IMR-90 (cell line): ENCODE measurements around the gene CIB2. TPM values are rescaled to one million over a fixed set of nuclear protein-coding genes. Genes with fewer than 3 reads are reported as not detected.

Experiments used
- ATAC-seq: fragments of 200-7000 bp; cut with Tn5 transposase; 2 replicates; pipeline ENCODE4 v1.9.1; 2020; ENCODE audit warnings: low read depth, mild to moderate bottlenecking, moderate library complexity
- BruUV-seq: library from RNA; stranded (reverse); fragments of 400-500 nt; replicated peaks from 2 replicates; lab custom pipeline; 2021; lab: Mats Ljungman, UMichigan
- CTCF ChIA-PET: fragments of 300-600 bp; formaldehyde crosslinking; extraction: SDS; loops from one replicate; lab custom pipeline; 2021; ENCODE audit warnings: antibody characterized with exemption; lab: Yijun Ruan, JAX
- POLR2A ChIA-PET: fragments of 300-600 bp; sonication (Branson Sonifier 250); formaldehyde crosslinking; loops from one replicate; lab custom pipeline; 2022; ENCODE audit warnings: antibody characterized with exemption; ENCODE audit not compliant: unreplicated experiment; lab: Charles Lee
- DNase-seq: peaks from one replicate; pipeline ENCODE4 v3.0.0; 2013
- H2AFZ ChIP-seq: replicated peaks from 2 replicates; pipeline ENCODE3; 2013; ENCODE audit warnings: low read length, mild to moderate bottlenecking; ENCODE audit not compliant: poor library complexity
- H2AK5ac ChIP-seq: 2 replicates; pipeline ENCODE4 v1.6.1; 2013; ENCODE audit warnings: low read depth, low read length, inconsistent platforms
- H2AK9ac ChIP-seq: replicated peaks from 2 replicates; pipeline ENCODE3; 2013; ENCODE audit warnings: mild to moderate bottlenecking, low read depth, low read length, moderate library complexity; ENCODE audit not compliant: poor library complexity
- H2BK120ac ChIP-seq: 2 replicates; pipeline ENCODE4 v1.6.1; 2013; ENCODE audit warnings: low read depth, low read length, inconsistent platforms
- H2BK15ac ChIP-seq: 3 replicates; pipeline ENCODE4 v1.6.1; 2013; ENCODE audit warnings: low read depth, low read length, inconsistent platforms
- H2BK20ac ChIP-seq: 2 replicates; pipeline ENCODE4 v1.6.1; 2013; ENCODE audit warnings: low read depth, mild to moderate bottlenecking, inconsistent platforms, low read length, moderate library complexity
- H2BK5ac ChIP-seq: 2 replicates; pipeline ENCODE4 v1.6.1; 2013; ENCODE audit warnings: mild to moderate bottlenecking, low read depth, low read length, inconsistent platforms; ENCODE audit not compliant: poor library complexity, severe bottlenecking
- H3K14ac ChIP-seq: replicated peaks from 2 replicates; pipeline ENCODE4 v1.6.1; 2013; ENCODE audit warnings: low read depth, low read length, inconsistent platforms
- H3K18ac ChIP-seq: 2 replicates; pipeline ENCODE4 v1.6.1; 2013; ENCODE audit warnings: low read depth, low read length, control low read depth
- H3K23ac ChIP-seq: 2 replicates; pipeline ENCODE4 v1.6.1; 2013; ENCODE audit warnings: low read depth, low read length, inconsistent platforms
- H3K27ac ChIP-seq: 2 replicates; pipeline ENCODE4 v1.5.1; 2013; ENCODE audit warnings: mild to moderate bottlenecking, control low read depth, low read length; ENCODE audit not compliant: insufficient read depth
- H3K27me3 ChIP-seq: 2 replicates; pipeline ENCODE4 v1.6.1; 2013; ENCODE audit warnings: low read length; ENCODE audit not compliant: control insufficient read depth, insufficient read depth
- H3K36me3 ChIP-seq: 2 replicates; pipeline ENCODE4 v1.6.1; 2013; ENCODE audit warnings: low read length, mixed read lengths; ENCODE audit not compliant: control insufficient read depth, insufficient read depth
- H3K4ac ChIP-seq: 2 replicates; pipeline ENCODE4 v1.6.1; 2013; ENCODE audit warnings: low read depth, low read length, inconsistent platforms
- H3K4me1 ChIP-seq: 2 replicates; pipeline ENCODE4 v1.6.1; 2013; ENCODE audit warnings: low read length, mixed read lengths; ENCODE audit not compliant: control insufficient read depth, insufficient read depth
- H3K4me2 ChIP-seq: 2 replicates; pipeline ENCODE4 v1.6.1; 2013; ENCODE audit warnings: low read depth, mild to moderate bottlenecking, control low read depth, low read length, moderate library complexity
- H3K4me3 ChIP-seq: 2 replicates; pipeline ENCODE4 v1.5.1; 2013; ENCODE audit warnings: low read depth, mild to moderate bottlenecking, control low read depth, low read length, moderate library complexity; ENCODE audit not compliant: insufficient read depth
- H3K56ac ChIP-seq: 2 replicates; pipeline ENCODE4 v1.6.1; 2013; ENCODE audit warnings: low read length, inconsistent platforms; ENCODE audit not compliant: insufficient read depth; ENCODE audit errors: extremely low read depth
- H3K79me1 ChIP-seq, 2 experiments: 2 replicates each; pipeline ENCODE4 v1.6.1; 2013; ENCODE audit warnings: low read length in 2 of 2, inconsistent platforms in 1 of 2, low read depth in 1 of 2
- H3K9ac ChIP-seq: 2 replicates; pipeline ENCODE4 v1.6.1; 2013; ENCODE audit warnings: low read depth, low read length, control low read depth
- H3K9me1 ChIP-seq: 2 replicates; pipeline ENCODE4 v1.6.1; 2013; ENCODE audit warnings: low read length, inconsistent platforms; ENCODE audit not compliant: insufficient read depth
- H3K9me3 ChIP-seq: 2 replicates; pipeline ENCODE4 v1.6.1; 2013; ENCODE audit warnings: low read length; ENCODE audit not compliant: control insufficient read depth, insufficient read depth
- H4K20me1 ChIP-seq: 2 replicates; pipeline ENCODE4 v1.6.1; 2013; ENCODE audit warnings: low read length, inconsistent platforms; ENCODE audit not compliant: insufficient read depth
- H4K5ac ChIP-seq: 2 replicates; pipeline ENCODE4 v1.6.1; 2013; ENCODE audit warnings: mild to moderate bottlenecking, low read depth, low read length, control low read depth
- H4K8ac ChIP-seq, 2 experiments: 2 replicates each; pipeline ENCODE4 v1.6.1; 2013; ENCODE audit warnings: low read depth in 2 of 2, low read length in 2 of 2, control low read depth in 1 of 2, inconsistent platforms in 1 of 2
- H4K91ac ChIP-seq: 2 replicates; pipeline ENCODE4 v1.6.1; 2013; ENCODE audit warnings: low read depth, low read length, inconsistent platforms; ENCODE audit not compliant: insufficient read depth
- MXI1 ChIP-seq: IDR thresholded peaks from 2 replicates; pipeline ENCODE4 v1.6.1; 2012; ENCODE audit warnings: low read depth, mild to moderate bottlenecking, low read length, moderate library complexity, borderline replicate concordance
- RAD21 ChIP-seq: IDR thresholded peaks from 2 replicates; pipeline ENCODE4 v1.6.1; 2012; ENCODE audit warnings: low read length, improper control_type of control experiment
- WGBS, 2 experiments: methylation state at CpG; one replicate each; pipeline versions ENCODE4 v1.1.5 to v1.1.7; 2013; ENCODE audit warnings: missing lambda C conversion rate in 2 of 2; ENCODE audit not compliant: insufficient read length in 1 of 2; ENCODE audit errors: extremely low coverage in 2 of 2; 5-methylcytosine and 5-hydroxymethylcytosine counted together
- dilution Hi-C: fragments of 300-500 bp; cut with HindIII; formaldehyde crosslinking; loops from one replicate; pipeline ENCODE4 v1.14.3; 2018; ENCODE audit warnings: low sequenced_read_pairs; ENCODE audit not compliant: unreplicated experiment
- in situ Hi-C: fragments of 300-500 bp; cut with MboI; formaldehyde crosslinking; loops from 3 replicates; pipeline ENCODE4 v1.14.3; 2019; ENCODE audit warnings: low sequenced_read_pairs, inconsistent platforms, mixed read lengths
- intact Hi-C: fragments of 100-400 bp; cut with micrococcal nuclease; formaldehyde crosslinking; loops from 2 replicates; pipeline ENCODE4 v1.10.0; 2022
- polyA plus RNA-seq, 3 experiments: library from polyadenylated mRNA; depleted of rRNA; stranded (reverse); fragments of >200 nt; gene quantifications; 2 replicates each; pipeline ENCODE4 v1.2.3, GENCODE V29; 2012; ENCODE audit warnings: low replicate concordance in 1 of 3
- total RNA-seq: library from RNA; depleted of rRNA; stranded (reverse); fragments of >200 nt; gene quantifications from 2 replicates; pipeline ENCODE4 v1.2.3, GENCODE V29; 2012

CIB2 gene
- total and polyA plus RNA-seq, 2 of the 4 experiments (the other 2 are of a cell fraction): 2.2 to 2.4 TPM

DNA sequence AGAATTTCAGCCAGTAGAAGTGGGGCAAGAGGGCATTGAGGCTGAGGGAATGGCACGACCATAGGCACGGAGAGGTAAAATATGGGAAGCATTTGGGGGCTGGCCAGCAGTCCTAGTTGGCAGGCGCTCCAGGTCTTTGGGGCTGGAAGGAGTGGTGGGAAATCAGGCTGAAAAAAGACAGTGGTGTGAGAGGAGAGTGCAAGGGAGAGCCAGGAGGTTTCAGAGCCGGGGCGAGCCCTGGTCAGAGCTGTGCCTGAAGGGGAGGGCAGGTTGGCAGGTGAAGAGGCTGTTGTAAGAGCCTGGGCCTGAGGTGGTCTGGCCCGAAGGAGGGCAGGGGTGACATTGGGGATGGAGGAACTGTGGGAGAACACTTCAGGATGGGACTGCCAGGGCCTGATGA lies 16.3 kb upstream of the CIB2 start:
- Histone ChIP-seq H4K20me1 (peaks cover 7% of the 10 kb centered on the region; the same call in 1 of the 2 replicates), H3K27ac (no peak overlapping the region), H3K56ac (no peak overlapping the region), H3K79me1 (peaks cover 7 to 33% of the 10 kb centered on the region in 2 experiments; a peak in 3 of 4 replicates), H4K8ac (no peak overlapping the region), H2BK20ac (no peak overlapping the region), H3K18ac (no peak overlapping the region), H3K9me3 (no peaks in the 10 kb centered on the region), H2BK5ac (no peak overlapping the region), H3K4me1 (peaks cover 5% of the 10 kb centered on the region), H2BK120ac (no peak overlapping the region), H3K4ac (no peak overlapping the region), H3K36me3 (no peaks in the 10 kb centered on the region), H3K27me3 (no peaks in the 10 kb centered on the region), H3K14ac (no peak overlapping the region), H3K9ac (no peak overlapping the region), H3K9me1 (peaks cover 11% of the 10 kb centered on the region), H4K5ac (no peak overlapping the region), H3K23ac (no peak overlapping the region), H3K4me3 (no peak overlapping the region), H2AK9ac (no peak overlapping the region), H2AFZ (no peak overlapping the region), H3K4me2 (no peak overlapping the region), H2AK5ac (no peak overlapping the region; the same call in 1 of the 2 replicates), H2BK15ac (no peak overlapping the region), H4K91ac (no peak overlapping the region)
- dilution Hi-C loops: no loop called here
- BruUV-seq: no TSS peak
- no peak for DNase-seq
- intact Hi-C loops: no loop called here
- ChIA-PET CTCF (interaction anchor here (0.6 kb wide), 1 partner anchor 28 kb away, joined by 5 read pairs; no protein-coding TSS in a partner anchor), POLR2A (no interaction called here)
- TF ChIP-seq MXI1 (no peak), RAD21 (no peak)
- 92% methylated on average over 2 of the region's 6 CpGs; no CpG with 5 or more reads in 1 of the 2 experiments for WGBS, 2 experiments
- in situ Hi-C loops: no loop called here
- no peak for ATAC-seq
